Neuron (in vitro differentiated cells): ENCODE measurements around the gene SAMD4A.

Experiments
- H2AFZ ChIP-seq: one replicate; pipeline ENCODE4 v1.6.1; 2013; ENCODE audit warnings: low read depth, mild to moderate bottlenecking, inconsistent platforms, low read length, moderate library complexity
- H3K27me3 ChIP-seq: one replicate; pipeline ENCODE4 v1.6.1; 2013; ENCODE audit warnings: low read length; ENCODE audit not compliant: insufficient read depth
- H3K36me3 ChIP-seq: one replicate; pipeline ENCODE4 v1.6.1; 2013; ENCODE audit warnings: low read length; ENCODE audit not compliant: insufficient read depth
- H3K4me1 ChIP-seq: one replicate; pipeline ENCODE4 v1.6.1; 2013; ENCODE audit warnings: low read length; ENCODE audit not compliant: insufficient read depth
- H3K4me3 ChIP-seq: 2 replicates; pipeline ENCODE4 v1.5.1; 2013; ENCODE audit warnings: mild to moderate bottlenecking, low read length, moderate library complexity
- H3K9me3 ChIP-seq: one replicate; pipeline ENCODE4 v1.6.1; 2013; ENCODE audit warnings: low read length

The SAMD4A gene

GRCh38 chr14:54724676-54725325, 157.9 kb downstream of the SAMD4A start:
- no peaks in the 10 kb centered on the region for H3K9me3 ChIP-seq
- no peak overlapping the region for H2AFZ ChIP-seq
- no peaks in the 10 kb centered on the region for H3K27me3 ChIP-seq
- H3K4me3 ChIP-seq = no peak overlapping the region
- peaks cover 9% of the 10 kb centered on the region for H3K4me1 ChIP-seq
- H3K36me3 ChIP-seq = no peaks in the 10 kb centered on the region

- Histone ChIP-seq H3K4me3 (no peak overlapping the region), H3K9me3 (no peaks in the 10 kb centered on the region), H2AFZ (no peak overlapping the region), H3K27me3 (no peaks in the 10 kb centered on the region), H3K4me1 (peaks cover 9% of the 10 kb centered on the region), H3K36me3 (no peaks in the 10 kb centered on the region)
These were observed 159.1 kb downstream of the SAMD4A start for GRCh38 chr14:54725998-54726397.

- no peak overlapping the region for H3K4me3 ChIP-seq
These were observed 161.0 kb downstream of the SAMD4A start for GRCh38 chr14:54727929-54728328.

GRCh38 chr14:54728700-54729527, 162.0 kb downstream of the SAMD4A start:
- H2AFZ ChIP-seq = no peak overlapping the region
- no peaks in the 10 kb centered on the region for H3K9me3 ChIP-seq
- H3K4me1 ChIP-seq = peaks cover 9% of the 10 kb centered on the region
- no peaks in the 10 kb centered on the region for H3K27me3 ChIP-seq
- H3K36me3 ChIP-seq = no peaks in the 10 kb centered on the region
- H3K4me3 ChIP-seq = no peak overlapping the region

More at GRCh38 chr14:54727929-54728328, 161.0 kb downstream of the SAMD4A start:
- H2AFZ ChIP-seq = no peak overlapping the region
- H3K36me3 ChIP-seq = no peaks in the 10 kb centered on the region
- no peaks in the 10 kb centered on the region for H3K27me3 ChIP-seq
- H3K4me1 ChIP-seq = peaks cover 9% of the 10 kb centered on the region
- H3K9me3 ChIP-seq = no peaks in the 10 kb centered on the region

GRCh38 chr14:54730156-54730961, 163.4 kb downstream of the SAMD4A start:
- no peaks in the 10 kb centered on the region for H3K9me3 ChIP-seq
- no peak overlapping the region for H3K4me3 ChIP-seq
- H3K27me3 ChIP-seq = no peaks in the 10 kb centered on the region

GRCh38 chr14:54734966-54735365, 168.0 kb downstream of the SAMD4A start:
- no peaks in the 10 kb centered on the region for H3K36me3 ChIP-seq
- H3K9me3 ChIP-seq = no peaks in the 10 kb centered on the region
- H3K4me1 ChIP-seq = no peaks in the 10 kb centered on the region
- H2AFZ ChIP-seq = no peak overlapping the region
- H3K4me3 ChIP-seq = no peak overlapping the region
- no peaks in the 10 kb centered on the region for H3K27me3 ChIP-seq

More at GRCh38 chr14:54730156-54730961, 163.4 kb downstream of the SAMD4A start:
- no peak overlapping the region for H2AFZ ChIP-seq
- H3K36me3 ChIP-seq = no peaks in the 10 kb centered on the region
- H3K4me1 ChIP-seq = peaks cover 9% of the 10 kb centered on the region

- no peaks in the 10 kb centered on the region for H3K36me3 ChIP-seq
- H3K27me3 ChIP-seq = no peaks in the 10 kb centered on the region
- H2AFZ ChIP-seq = no peak overlapping the region
- no peaks in the 10 kb centered on the region for H3K4me1 ChIP-seq
- no peaks in the 10 kb centered on the region for H3K9me3 ChIP-seq
- no peak overlapping the region for H3K4me3 ChIP-seq
These were observed 168.5 kb downstream of the SAMD4A start for GRCh38 chr14:54735424-54735823.

GRCh38 chr14:54737132-54737711, 170.3 kb downstream of the SAMD4A start:
- Histone ChIP-seq H3K27me3 (no peaks in the 10 kb centered on the region), H3K4me1 (no peaks in the 10 kb centered on the region), H3K36me3 (no peaks in the 10 kb centered on the region), H3K9me3 (no peaks in the 10 kb centered on the region), H2AFZ (no peak overlapping the region), H3K4me3 (no peak overlapping the region)

GRCh38 chr14:54738009-54738408, 171.1 kb downstream of the SAMD4A start:
- Histone ChIP-seq H3K9me3 (no peaks in the 10 kb centered on the region), H3K36me3 (no peaks in the 10 kb centered on the region), H3K4me3 (no peak overlapping the region), H3K27me3 (no peaks in the 10 kb centered on the region), H2AFZ (no peak overlapping the region), H3K4me1 (no peaks in the 10 kb centered on the region)

- Histone ChIP-seq H3K4me1 (no peaks in the 10 kb centered on the region), H3K27me3 (no peaks in the 10 kb centered on the region), H2AFZ (no peak overlapping the region), H3K36me3 (no peaks in the 10 kb centered on the region), H3K4me3 (no peak overlapping the region), H3K9me3 (no peaks in the 10 kb centered on the region)
These were observed 172.6 kb downstream of the SAMD4A start for GRCh38 chr14:54739514-54739913.

- Histone ChIP-seq H3K9me3 (no peaks in the 10 kb centered on the region), H3K4me1 (no peaks in the 10 kb centered on the region), H3K4me3 (no peak overlapping the region), H3K36me3 (no peaks in the 10 kb centered on the region), H2AFZ (no peak overlapping the region), H3K27me3 (no peaks in the 10 kb centered on the region)
These were observed 175.8 kb downstream of the SAMD4A start for GRCh38 chr14:54742492-54743350.

GRCh38 chr14:54743382-54743781, 176.5 kb downstream of the SAMD4A start:
- Histone ChIP-seq H3K4me3 (no peak overlapping the region), H2AFZ (no peak overlapping the region), H3K27me3 (no peaks in the 10 kb centered on the region), H3K9me3 (no peaks in the 10 kb centered on the region), H3K36me3 (no peaks in the 10 kb centered on the region), H3K4me1 (no peaks in the 10 kb centered on the region)
